GM19452 (cell line): Measurements from ENCODE around the gene ZNF442.
"Not testable (repeated sequence)": the region's sequence is repeated elsewhere in the genome, so short reads cannot be mapped to it uniquely, and the experiment has no call there.

Experiments used
- ATAC-seq: cut with Tn5 transposase; IDR thresholded peaks from one replicate; pipeline ENCODE4 v1.9.1; 2021; ENCODE audit not compliant: unreplicated experiment

The ZNF442 gene

GRCh38 chr19:12331211-12331941 lies 34.1 kb downstream of the ZNF442 start:
- peak; percentile 37 for ATAC-seq

DNA sequence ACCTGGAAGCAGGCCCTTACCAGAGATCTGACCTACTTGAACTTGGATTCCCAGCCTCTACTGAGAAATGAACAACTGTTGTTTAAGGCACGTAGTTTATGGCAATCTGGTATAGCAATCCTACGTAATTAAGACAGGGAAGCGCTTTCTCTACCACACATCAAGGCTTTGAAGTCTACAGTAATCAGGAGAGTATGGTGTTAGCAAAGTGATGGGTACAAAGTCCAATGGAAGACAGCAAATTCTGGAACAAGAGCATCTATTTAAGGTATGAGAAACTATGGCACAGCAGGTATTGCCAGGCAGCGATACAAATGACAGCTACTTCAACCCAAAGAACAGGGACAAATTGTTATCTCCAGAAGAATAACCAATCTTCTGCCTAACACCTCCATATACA lies 35.1 kb downstream of the ZNF442 start:
- no peak for ATAC-seq

- ATAC-seq = no peak
Measured at GRCh38 chr19:12325690-12326089, 39.8 kb downstream of the ZNF442 start.

GRCh38 chr19:12318782-12319413 lies 46.6 kb downstream of the ZNF442 start:
- ATAC-seq = no peak

- ATAC-seq = no peak
Measured at GRCh38 chr19:12314553-12314952, 50.9 kb downstream of the ZNF442 start.

DNA sequence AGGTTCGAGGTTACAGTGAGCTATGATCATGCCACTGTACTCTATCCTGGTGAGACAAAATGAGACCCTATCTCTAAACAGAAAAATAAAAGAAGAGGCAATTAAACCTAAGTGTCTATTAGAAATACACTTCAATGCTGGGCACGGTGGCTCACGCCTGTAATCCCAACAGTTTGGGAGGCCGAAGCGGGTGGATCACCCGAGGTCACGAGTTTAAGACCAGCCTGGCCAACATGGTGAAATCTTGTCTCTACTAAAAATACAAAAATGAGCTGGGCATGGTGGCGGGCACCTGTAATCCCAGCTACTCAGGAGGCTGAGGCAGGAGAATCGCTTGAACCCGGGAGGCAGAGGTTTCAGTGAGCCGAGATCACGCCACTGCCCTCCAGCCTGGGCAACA lies 56.6 kb downstream of the ZNF442 start:
- not testable (repeated sequence) for ATAC-seq
